HG02981 (cell line): ENCODE results near the gene CMTM3.
"Not testable (repeated sequence)": the region's sequence is repeated elsewhere in the genome, so short reads cannot be mapped to it uniquely, and the experiment has no call there.

ENCODE experiments used
- ATAC-seq: cut with Tn5 transposase; IDR thresholded peaks from one replicate; pipeline ENCODE4 v1.9.1; 2021; ENCODE audit warnings: mild to moderate bottlenecking, moderate library complexity; ENCODE audit not compliant: unreplicated experiment

CMTM3 gene

DNA sequence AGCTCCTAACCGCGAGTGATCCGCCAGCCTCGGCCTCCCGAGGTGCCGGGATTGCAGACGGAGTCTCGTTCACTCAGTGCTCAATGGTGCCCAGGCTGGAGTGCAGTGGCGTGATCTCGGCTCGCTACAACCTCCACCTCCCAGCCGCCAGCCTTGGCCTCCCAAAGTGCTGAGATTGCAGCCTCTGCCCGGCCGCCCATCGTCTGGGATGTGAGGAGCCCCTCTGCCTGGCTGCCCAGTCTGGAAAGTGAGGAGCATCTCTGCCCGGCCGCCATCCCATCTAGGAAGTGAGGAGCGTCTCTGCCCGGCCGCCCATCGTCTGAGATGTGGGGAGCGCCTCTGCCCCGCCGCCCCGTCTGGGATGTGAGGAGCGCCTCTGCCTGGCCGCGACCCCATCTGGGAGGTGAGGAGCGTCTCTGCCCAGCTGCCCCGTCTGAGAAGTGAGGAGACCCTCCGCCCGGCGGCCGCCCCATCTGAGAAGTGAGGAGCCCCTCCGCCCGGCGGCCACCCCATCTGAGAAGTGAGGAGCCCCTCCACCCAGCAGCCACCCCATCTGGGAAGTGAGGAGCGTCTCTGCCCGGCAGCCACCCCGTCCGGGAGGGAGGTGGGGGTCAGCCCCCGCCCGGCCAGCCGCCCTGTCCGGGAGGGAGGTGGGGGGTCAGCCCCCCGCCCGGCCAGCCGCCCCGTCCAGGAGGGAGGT, 26.2 kb downstream of the CMTM3 start:
- ATAC-seq: not testable (repeated sequence)

DNA sequence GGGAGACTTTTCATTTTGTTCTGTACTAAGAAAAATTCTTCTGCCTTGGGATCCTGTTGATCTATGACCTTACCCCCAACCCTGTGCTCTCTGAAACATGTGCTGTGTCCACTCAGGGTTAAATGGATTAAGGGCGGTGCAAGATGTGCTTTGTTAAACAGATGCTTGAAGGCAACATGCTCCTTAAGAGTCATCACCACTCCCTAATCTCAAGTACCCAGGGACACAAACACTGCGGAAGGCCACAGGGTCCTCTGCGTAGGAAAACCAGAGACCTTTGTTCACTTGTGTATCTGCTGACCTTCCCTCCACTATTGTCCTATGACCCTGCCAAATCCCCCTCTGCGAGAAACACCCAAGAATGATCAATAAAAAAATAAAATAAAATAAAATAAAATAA, 27.1 kb downstream of the CMTM3 start:
- ATAC-seq: not testable (repeated sequence)

DNA sequence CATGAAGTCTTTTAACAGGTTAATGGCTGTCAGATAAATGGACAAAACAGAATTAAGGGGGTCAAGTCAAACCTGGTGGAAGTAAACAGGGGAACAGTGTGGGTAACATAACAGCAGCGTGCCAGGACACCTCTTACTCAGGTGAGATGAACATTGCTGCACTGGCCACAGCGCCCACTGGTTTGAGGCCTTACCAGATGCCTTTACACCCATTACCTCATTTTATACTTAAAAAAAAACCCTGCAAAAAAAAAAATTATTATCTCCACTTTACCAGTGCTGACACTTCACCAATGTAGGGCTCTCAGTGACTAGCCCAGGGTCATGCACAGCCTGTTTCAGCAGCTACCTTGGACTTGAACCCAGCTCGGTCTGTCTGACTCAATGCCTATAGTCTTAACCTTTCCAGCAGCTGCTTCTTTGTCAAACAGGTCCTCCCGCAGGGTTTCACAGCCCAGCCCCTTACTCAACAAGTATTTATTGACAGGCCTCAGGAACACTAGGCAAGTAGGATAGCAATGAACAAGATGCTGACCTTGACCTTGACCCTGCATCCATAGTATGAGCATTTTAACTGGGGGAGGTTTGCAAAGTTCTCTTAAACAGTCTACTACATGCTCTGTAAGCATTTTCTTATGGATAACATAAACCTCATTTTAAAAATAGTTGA, 30.2 kb downstream of the CMTM3 start:
- ATAC-seq: no peak

DNA sequence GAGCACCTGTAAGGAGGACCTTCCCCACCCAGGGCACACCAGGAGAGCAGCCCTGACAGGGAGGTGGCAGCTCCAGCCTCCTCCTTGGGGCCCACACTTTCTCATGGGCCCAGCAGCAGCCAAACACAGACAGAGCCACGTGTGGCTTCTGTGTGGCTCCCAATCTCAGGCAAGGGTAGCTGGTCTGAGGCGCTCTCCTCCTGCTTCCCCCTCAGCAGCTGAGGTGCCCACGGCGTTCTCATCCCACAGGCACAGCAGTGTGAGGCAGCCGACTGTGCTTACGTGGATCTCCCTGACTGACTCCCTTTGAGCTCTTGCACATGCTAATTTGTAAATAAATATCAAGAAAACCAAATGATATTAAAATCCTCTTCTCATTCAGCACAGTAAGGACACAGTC, 30.9 kb downstream of the CMTM3 start:
- no peak for ATAC-seq

DNA sequence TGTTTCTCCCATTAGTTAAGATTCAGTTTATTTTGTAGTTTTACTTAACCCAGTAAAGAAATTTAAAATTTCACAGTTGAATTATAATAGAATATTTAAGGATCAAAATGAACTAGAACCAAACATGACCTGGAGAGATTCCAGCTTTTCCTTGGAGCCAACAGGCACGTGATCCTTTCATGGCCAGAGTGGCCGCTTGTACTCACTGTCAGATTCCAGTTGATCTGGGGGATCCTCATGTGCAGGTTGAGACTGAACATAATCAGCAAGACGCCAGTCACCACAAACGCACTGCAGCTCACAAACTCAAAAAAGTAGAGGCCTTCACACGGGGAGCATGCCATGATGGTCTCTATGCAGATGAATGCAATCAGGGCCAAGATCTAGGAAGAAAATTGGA, 31.7 kb downstream of the CMTM3 start:
- ATAC-seq: no peak

DNA sequence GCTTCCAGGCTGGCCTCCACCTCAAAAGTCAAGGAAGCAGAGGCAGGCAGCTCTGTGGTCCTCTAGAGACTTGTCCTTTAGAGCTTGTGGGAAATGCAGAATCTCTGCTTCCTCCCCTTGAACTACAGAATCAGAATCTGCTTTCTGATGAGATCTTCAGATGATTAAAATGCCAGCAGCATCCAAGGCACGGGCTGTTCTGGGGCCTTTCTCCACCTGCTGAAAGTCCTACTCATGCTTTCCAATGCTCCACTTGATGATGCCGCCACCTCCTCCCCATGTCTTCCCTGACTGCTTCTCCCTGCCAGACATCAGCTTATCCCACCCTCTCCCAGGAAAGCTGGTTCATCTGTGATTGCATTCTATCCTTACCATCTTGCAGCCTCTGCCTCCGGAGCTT, 33.3 kb downstream of the CMTM3 start:
- ATAC-seq: no peak

DNA sequence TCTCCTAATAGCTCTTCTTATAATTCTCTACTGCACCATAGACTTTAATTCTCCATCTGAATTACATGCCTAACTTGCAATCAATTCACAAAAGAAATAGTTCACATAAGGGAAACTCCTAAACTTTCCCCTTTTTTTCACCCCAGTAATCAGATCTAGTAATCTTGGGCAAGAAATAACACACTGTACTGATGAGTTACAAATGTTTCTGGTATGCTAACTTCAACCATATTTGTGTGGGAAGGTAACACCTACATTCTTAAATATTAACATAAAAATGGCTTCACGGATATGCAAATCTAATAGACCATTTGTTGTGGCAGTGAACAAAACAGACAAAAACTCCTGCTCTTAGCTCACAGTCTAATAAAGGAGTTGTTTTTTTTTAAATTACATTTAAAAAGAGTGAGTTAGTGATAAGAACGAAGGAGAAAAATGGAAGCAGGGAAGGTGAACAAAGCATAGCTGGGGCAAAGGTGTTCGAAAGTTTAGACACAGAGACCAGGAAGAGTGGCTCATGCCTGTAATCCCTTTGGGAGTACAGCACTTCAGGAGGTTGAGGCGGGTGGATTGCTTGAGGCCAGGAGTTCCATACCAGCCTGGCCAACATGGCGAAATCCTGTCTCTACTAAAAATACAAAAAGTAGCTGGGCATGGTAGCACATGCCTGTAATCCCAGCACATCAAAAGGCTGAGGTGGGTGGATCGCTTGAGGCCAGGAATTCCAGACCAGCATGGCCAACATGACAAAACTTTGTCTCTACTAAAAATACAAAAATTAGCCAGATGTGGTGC, 34.8 kb downstream of the CMTM3 start:
- ATAC-seq: no peak

DNA sequence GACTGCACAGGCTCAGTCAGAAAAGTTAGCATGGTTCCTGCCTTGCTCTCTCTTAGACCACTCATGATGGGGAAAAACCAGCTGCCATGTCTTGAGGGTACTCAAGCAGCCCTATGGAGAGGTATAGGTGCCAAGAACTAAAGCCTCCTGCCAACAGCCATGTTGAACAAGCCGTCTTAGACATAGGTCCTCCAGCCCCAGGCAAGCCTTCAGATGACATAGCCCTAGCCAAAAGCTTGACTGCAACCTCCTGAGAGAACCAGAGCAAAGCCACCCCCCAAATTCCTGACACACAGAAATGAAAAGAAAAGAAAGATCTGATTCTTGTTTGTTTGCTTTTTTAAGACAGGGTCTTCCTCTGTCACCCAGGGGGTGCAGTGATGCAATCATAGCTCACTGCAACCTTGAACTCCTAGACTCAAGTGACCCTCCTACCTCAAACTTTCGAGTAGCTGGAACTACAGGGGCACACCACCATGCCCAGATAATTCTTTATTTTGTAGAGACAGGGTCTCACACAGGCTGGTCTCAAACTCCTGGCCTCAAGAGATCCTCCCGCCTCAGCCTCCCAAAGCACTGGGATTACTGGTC, 36.3 kb downstream of the CMTM3 start:
- ATAC-seq: no peak

DNA sequence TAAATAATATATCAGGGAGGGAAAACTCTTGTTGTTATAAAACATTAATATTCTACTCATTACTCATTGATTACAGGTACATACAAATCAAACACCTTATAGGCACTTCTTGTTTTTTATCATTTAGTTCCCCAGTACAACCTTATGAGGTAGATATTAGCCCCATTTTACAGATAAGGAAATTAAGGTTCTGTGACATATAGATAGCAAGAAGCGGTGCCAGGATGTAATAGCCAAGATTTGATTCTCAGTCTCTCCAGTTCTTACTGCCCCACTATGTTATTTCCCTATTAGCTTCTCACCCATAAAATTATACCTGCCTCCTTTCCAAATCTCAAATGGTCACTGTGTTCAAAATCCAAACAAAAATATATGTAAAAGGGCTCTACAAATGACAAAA, 36.9 kb downstream of the CMTM3 start:
- no peak for ATAC-seq

DNA sequence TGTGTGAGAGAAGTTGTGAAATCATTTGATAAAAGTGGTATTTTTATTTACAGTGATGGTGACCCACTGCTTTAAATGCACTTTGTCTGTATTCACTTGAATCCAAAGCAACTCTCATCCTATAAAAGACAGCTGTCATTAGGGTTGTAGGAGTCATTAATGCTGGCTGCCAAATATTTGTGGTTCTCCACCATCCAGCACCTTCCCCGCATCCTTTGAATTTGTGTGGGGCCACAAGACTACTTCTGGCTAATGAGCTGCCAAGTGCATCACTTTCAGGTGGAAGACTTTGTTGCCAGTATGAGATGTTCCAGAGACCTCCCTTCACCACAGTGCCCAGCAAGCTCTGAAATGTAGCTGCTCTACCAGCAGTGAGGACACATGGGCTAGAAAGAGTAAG, 43.4 kb downstream of the CMTM3 start:
- ATAC-seq: no peak

DNA sequence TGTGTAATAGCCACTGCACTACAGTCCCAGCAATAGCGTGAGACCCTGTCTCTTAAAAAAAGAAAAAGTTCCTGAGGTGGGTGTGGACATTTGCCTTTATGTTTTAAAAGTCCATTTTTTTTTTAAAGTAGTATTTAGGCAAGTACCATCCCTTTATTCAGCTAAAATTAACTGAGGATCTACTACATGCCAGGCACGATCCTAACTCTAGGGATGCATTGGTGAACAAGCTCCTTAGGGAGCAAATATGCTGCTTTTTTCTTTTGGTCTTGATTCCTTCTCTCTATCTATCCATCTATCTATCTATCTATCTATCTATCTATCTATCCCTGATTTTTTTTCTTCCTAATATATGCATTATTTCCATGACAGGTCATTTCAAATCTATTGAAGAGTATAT, 44.7 kb downstream of the CMTM3 start:
- ATAC-seq: no peak

DNA sequence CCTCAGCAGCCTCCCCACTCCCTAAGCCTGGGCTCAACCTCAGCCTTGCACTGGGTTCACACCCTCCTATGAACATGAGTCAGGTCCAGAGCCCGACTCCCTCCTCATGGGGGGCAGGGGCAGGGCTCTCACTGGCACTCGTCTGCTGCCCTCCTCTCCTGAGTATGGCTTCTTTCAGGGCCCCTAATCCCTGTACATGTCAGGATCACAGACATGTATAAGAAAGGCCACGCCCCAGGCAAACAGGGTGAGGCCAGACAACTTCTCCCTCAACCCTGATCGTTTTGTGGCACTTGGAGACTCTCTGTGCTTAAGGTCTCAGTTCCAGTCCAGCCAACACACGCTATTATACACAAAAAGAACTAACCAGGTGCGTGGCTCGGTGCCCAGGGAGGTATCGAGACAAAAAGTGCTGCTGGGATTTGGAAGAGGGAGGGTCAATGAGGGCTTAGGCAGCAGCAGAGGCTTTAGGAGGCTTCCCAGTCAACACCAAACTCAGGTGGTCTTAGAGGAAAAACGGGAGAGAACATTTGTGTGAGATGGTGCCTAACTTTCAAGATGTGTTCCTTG, 45.2 kb downstream of the CMTM3 start:
- no peak for ATAC-seq

DNA sequence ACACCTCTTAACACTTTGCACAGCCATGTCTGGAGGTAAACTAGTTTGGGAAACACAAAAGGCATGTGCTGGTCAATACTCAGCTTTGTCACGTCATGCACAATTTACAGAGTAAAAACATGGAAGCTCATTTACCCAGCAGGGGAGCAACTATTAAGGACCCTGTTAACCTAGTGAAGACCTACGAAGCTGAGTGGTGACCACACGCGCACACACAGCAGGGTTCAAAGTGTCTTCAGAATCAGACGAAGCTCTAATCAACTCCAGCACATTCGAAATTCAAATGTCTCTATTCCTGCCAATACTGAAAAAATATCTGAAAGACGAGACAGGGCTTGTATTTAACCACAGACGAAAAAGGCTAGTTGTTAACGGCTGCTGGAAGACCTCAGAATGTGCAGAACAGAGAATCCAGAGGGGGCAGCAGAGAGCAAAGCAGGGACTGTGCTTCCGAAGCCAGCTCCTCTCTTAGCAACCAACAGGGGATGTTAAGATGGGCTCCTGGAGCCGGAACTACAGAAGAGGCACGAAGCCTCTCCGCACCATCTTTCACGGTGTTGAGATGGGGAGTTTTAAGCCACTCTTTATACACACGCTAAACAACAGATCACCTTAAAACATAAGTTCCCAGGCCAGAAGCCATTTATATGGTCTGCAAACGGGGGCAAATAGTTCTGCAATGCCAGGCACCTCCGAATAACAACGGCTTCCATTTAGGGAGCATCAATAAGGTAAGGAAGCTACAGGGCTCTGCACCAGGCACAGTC, 46.4 kb downstream of the CMTM3 start:
- peak; percentile 83 for ATAC-seq

DNA sequence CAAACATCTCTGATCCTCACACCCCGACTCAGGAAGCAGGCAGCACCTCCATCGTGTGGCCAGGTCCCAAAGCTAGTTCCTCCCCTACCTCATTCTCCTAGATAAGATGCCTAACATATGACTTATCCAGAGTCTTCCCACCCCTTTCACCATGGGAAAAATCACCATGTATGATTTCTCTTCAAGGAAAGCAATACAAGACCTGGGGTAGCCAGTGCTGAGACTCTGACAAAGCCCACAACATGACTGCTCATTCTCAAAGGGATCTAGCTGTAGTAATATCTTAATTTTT, 46.9 kb downstream of the CMTM3 start:
- no peak for ATAC-seq

DNA sequence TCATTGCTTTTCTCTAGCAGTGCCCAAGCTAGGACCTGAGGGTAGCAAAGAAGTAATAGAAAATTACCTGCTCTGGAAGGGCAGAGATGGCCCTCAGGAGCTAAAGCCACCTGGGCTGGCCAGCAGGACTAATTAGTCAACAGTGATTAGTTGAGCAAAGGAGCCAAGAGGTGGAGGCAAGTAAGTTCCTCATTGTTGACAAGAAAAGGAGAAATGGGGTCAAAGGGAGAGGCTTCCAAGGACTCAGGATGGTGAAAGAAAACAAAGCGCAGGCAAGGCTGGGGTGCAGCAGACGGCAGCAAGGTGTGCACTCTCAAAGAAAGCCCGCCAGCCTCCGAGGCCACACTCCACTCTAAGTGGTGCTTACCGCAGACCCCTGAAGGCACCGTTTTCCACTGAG, 47.5 kb downstream of the CMTM3 start:
- ATAC-seq: no peak

DNA sequence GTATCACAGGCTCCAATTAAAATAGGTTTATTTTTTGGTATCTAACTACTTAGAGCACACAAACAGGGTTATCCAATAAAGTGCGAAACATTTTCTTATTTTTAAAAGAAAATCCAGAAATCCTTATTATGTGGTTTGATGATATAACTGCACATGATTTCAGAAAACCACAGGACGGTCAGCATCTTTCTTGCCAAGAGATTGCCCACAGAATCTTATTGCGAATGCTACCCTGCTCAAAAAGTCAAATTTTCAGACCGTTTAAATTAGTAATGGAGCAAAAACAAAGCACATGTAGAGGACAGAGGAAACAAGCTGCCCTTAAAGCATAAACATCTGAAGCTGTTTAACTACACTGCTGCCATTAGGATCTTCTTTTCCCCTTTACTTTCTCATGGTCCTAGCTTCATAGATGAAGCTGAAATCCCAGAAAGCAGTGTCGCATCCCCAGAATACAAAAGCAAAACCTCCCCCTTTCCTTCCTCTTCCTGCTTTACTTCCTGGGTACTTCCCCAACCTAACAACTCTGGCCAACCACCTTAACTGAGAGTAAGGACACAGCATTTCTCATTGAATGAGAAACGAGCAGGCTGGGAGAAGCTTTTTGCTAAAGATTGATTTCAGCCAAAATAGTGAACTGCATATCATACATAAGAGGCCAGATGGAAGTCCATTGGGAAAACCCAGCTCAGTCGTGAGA, 48.3 kb downstream of the CMTM3 start:
- ATAC-seq: no peak

DNA sequence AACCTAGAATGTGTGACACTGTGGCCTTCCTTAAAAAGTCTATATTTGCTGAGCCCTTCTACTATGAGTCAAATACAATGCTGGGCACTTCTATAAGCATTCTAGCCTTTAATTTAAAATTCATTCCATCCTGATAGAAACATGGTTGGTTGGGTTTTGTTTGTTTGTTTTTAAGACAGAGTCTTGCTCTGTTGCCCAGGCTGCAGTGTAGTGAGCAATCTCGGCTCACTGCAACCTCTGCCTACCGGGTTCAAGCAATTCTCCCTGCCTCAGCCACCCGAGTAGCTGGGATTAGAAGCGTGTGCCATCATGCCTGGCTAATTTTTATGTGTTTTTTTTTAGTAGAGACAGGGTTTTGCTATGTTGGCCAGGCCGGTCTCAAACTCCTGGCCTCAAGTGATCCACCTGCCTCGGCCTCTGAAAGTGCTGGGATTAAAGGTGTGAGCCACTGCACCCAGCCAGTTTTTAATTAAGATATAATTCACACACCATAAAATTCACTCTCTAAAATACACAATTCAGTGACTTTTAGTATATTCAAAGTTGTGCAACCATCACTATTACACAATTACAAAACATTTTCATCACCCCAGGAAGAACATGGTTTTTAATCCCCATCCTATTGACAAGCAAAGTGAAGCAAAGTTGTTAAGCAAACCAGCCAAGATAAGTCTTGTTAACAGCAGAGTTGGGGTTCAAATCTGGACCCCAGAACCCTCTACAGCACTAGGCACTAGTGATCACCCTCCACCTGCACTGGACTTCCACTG, 49.3 kb downstream of the CMTM3 start:
- ATAC-seq: no peak

DNA sequence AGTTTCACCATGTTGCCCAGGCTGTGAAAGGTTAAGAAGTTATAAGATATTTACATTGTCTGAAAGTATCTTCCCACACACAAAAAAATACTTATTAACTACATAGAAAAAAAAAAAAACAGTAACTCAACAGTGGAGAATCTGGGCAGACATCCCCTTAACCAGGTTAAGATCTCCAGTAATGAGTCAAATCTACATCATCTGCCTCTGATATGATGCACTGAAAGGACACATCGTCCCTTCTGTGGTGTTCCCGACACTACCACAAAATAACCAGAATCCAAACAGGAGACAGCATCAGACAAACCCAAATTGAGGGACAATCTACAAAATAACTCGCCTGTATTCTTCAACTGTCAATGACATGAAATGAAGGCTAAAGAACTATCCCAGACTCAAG, 52.0 kb downstream of the CMTM3 start:
- ATAC-seq: no peak

DNA sequence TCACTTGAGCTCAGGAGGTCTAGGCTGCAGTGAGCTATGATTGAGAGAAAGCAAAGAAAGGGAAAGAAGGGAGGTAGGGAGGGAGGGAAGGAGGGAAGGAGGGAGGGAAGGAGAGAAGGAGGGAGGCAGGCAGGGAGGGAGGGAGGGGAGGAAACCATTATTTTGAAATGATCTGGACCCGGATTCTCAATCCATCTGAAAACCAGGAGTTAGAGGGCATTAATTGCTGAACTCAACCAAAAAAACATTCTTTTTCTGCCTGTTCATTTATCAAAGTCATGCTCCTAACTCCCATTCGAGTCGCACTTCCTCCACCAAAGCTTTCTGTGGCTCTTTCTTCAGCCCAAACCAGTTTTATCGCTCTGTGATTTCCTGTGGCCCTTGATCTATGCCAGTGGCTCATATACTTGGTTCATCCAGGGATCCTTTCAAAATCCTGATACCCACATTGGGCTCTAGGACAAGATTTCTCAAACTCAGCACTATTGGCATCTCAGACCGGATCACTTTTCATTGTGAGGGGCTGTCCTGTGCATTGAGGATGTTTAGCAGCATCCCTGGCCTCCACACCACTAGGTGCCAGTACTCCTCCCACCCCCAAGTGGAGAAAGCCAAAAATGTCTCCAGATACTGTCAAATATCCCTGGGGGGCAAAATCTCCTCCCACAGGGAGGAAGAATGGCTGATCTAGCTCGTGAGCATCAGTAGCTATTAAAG, 53.8 kb downstream of the CMTM3 start:
- no peak for ATAC-seq
